Activated B cell treated with CpG ODN at 0.5 μM for 24 hours (primary cell): Measurements from ENCODE around the gene DYRK3. TPM values are rescaled to one million over a fixed set of nuclear protein-coding genes. Genes with fewer than 3 reads are reported as not detected.
A peak's percentile ranks its signal among the peaks of the same experiment; 100 is the strongest.
"Not testable (repeated sequence)": the region's sequence is repeated elsewhere in the genome, so short reads cannot be mapped to it uniquely, and the experiment has no call there.

ENCODE experiments used
- ATAC-seq: fragments of 200-7000 bp; cut with Tn5 transposase; one replicate; pipeline ENCODE4 v1.10.0; 2021; ENCODE audit warnings: low read depth, mild to moderate bottlenecking, moderate library complexity
- CTCF ChIA-PET: fragments of 350-600 bp; sonication (Branson Sonifier 250); formaldehyde crosslinking; loops from one replicate; lab custom pipeline; 2021; ENCODE audit warnings: antibody characterized with exemption; lab: Charles Lee
- POLR2A ChIA-PET: fragments of 350-600 bp; sonication (Branson Sonifier 250); formaldehyde crosslinking; loops from one replicate; lab custom pipeline; 2021; ENCODE audit warnings: antibody characterized with exemption; lab: Charles Lee
- DNase-seq: peaks from one replicate; pipeline ENCODE4 v3.0.0; 2022
- H3K27ac Mint-ChIP-seq: one replicate; pipeline ENCODE4 v1.8.0; 2020; ENCODE audit warnings: mixed read lengths
- H3K27me3 Mint-ChIP-seq: one replicate; pipeline ENCODE4 v1.8.0; 2021; ENCODE audit warnings: mixed read lengths
- H3K36me3 Mint-ChIP-seq: one replicate; pipeline ENCODE4 v1.8.0; 2021; ENCODE audit warnings: low read depth, mixed read lengths
- H3K4me1 Mint-ChIP-seq: one replicate; pipeline ENCODE4 v1.8.0; 2021; ENCODE audit warnings: mixed read lengths
- H3K4me3 Mint-ChIP-seq: one replicate; pipeline ENCODE4 v1.8.0; 2020; ENCODE audit warnings: mild to moderate bottlenecking, mixed read lengths
- H3K9me3 Mint-ChIP-seq: one replicate; pipeline ENCODE4 v1.8.0; 2020; ENCODE audit warnings: mixed read lengths
- CTCF ChIP-seq: fragments of 200-600 bp; IDR thresholded peaks from one replicate; pipeline ENCODE4 v1.8.0; 2022; ENCODE audit warnings: antibody characterized with exemption, mild to moderate bottlenecking
- intact Hi-C: fragments of 100-400 bp; cut with micrococcal nuclease; formaldehyde crosslinking; loops from one replicate; pipeline ENCODE4 v1.15.1; 2024
- total RNA-seq: library from RNA; stranded (reverse); gene quantifications from 2 replicates; pipeline ENCODE4 v1.2.3, GENCODE V29; 2022

The DYRK3 gene
- total RNA-seq, 1 donor from 2014 or later = 0.33 TPM

- CTCF ChIA-PET = interaction anchor here (0.5 to 4.6 kb wide), 12 partner anchors 15 to 374 kb away, joined by 3 to 23 read pairs (median 4); no protein-coding TSS in a partner anchor
- intact Hi-C loops = loop anchor here (1.0 kb wide), 2 partner anchors 56 to 374 kb away; no protein-coding TSS in a partner anchor
- peaks cover 69% of the 10 kb centered on the region for H3K36me3 Mint-ChIP-seq
- peak; percentile 29 for TF ChIP-seq CTCF
- peak overlapping the region; percentile 86 for H3K27ac Mint-ChIP-seq
- no peak for ATAC-seq
- H3K4me1 Mint-ChIP-seq = peaks cover 30% of the 10 kb centered on the region
- no peaks in the 10 kb centered on the region for H3K9me3 Mint-ChIP-seq
- POLR2A ChIA-PET = no interaction called here
- no peak overlapping the region for H3K4me3 Mint-ChIP-seq
- peak; percentile 32 for DNase-seq
- H3K27me3 Mint-ChIP-seq = no peaks in the 10 kb centered on the region
Measured at GRCh38 chr1:206608108-206608698, 27.1 kb upstream of the DYRK3 start.

- ChIA-PET CTCF (interaction anchor here (0.9 to 4.6 kb wide), 11 partner anchors 17 to 890 kb away, joined by 3 to 23 read pairs (median 4); no protein-coding TSS in a partner anchor), POLR2A (interaction anchor here (0.7 to 3.5 kb wide), 2 partner anchors 65 to 138 kb away, joined by 3 to 15 read pairs; partner anchors contain the start of gene IKBKE)
- Mint-ChIP-seq H3K9me3 (no peaks in the 10 kb centered on the region), H3K27me3 (no peaks in the 10 kb centered on the region), H3K4me3 (peak overlapping the region; percentile 30), H3K36me3 (peaks cover 58% of the 10 kb centered on the region), H3K4me1 (peaks cover 30% of the 10 kb centered on the region), H3K27ac (peak overlapping the region; percentile 86)
- ATAC-seq = no peak
- TF ChIP-seq CTCF = no peak
- intact Hi-C loops = no loop called here
- no peak for DNase-seq
Measured at GRCh38 chr1:206609229-206609991, 25.9 kb upstream of the DYRK3 start.

GRCh38 chr1:206612129-206612876 is 23.0 kb upstream of the DYRK3 start, which contains the start of gene EIF2D:
TSS of gene EIF2D (minus strand) at chr1:206612465. CDS start at chr1:206612342, 123 bp downstream.
- Mint-ChIP-seq H3K27me3 (no peaks in the 10 kb centered on the region), H3K27ac (peak within 1 kb of the TSS; percentile 97), H3K36me3 (peaks cover 33% of the 10 kb centered on the region), H3K4me1 (peaks cover 30% of the 10 kb centered on the region), H3K9me3 (no peaks in the 10 kb centered on the region), H3K4me3 (peak within 1 kb of the TSS; percentile 96)
- peak; percentile 95 for DNase-seq
- TF ChIP-seq CTCF = peak; percentile 72
- intact Hi-C loops = loop anchor here (1.0 to 5.0 kb wide), 7 partner anchors 23 to 440 kb away; partner anchors contain the start of genes DYRK3, PFKFB2 and YOD1
- peak; percentile 98 for ATAC-seq
- POLR2A ChIA-PET = interaction anchor here (0.6 to 3.5 kb wide), 19 partner anchors 9 to 438 kb away, joined by 3 to 15 read pairs (median 5); partner anchors contain the start of genes DYRK3 and IKBKE
- CTCF ChIA-PET = interaction anchor here (0.5 to 4.6 kb wide), 13 partner anchors 16 to 321 kb away, joined by 3 to 23 read pairs (median 5); partner anchors contain the start of genes DYRK3 and IKBKE

GRCh38 chr1:206626396-206626795 is 8.9 kb upstream of the DYRK3 start:
- H3K27ac Mint-ChIP-seq, H3K9me3 Mint-ChIP-seq, intact Hi-C loops, H3K36me3 Mint-ChIP-seq, ATAC-seq, H3K27me3 Mint-ChIP-seq, POLR2A ChIA-PET, H3K4me3 Mint-ChIP-seq, H3K4me1 Mint-ChIP-seq, DNase-seq: not testable (repeated sequence)
- CTCF ChIA-PET = interaction anchor here (1.4 kb wide), 1 partner anchor 34 kb away, joined by 5 read pairs; no protein-coding TSS in a partner anchor

- no peak for ATAC-seq
- Mint-ChIP-seq H3K4me1 (no peaks in the 10 kb centered on the region), H3K27ac (no peak overlapping the region), H3K4me3 (no peak overlapping the region), H3K27me3 (peaks cover 6% of the 10 kb centered on the region), H3K36me3 (no peaks in the 10 kb centered on the region), H3K9me3 (no peaks in the 10 kb centered on the region)
- no peak for TF ChIP-seq CTCF
- intact Hi-C loops = no loop called here
- POLR2A ChIA-PET = no interaction called here
- DNase-seq = no peak
- CTCF ChIA-PET = interaction anchor here (3.3 to 7.6 kb wide), 2 partner anchors 35 to 353 kb away, joined by 43 to 125 read pairs; no protein-coding TSS in a partner anchor
Measured at GRCh38 chr1:206628916-206629315, 6.4 kb upstream of the DYRK3 start.
